SU-DHL-6 (cell line): ENCODE results near the gene AARS2.
A peak's percentile ranks its signal among the peaks of the same experiment; 100 is the strongest.

Experiments used
- CTCF ChIP-seq: fragments of 200-600 bp; sonication (generic); IDR thresholded peaks from one replicate; pipeline ENCODE4 v1.5.1; 2017; ENCODE audit warnings: antibody characterized with exemption, mild to moderate bottlenecking, low read length, moderate library complexity; ENCODE audit not compliant: insufficient read depth, poor library complexity, severe bottlenecking
- EZH2phosphoT487 ChIP-seq: fragments of 200-600 bp; sonication (generic), shearing (Covaris generic); conservative IDR thresholded peaks from 2 replicates; pipeline ENCODE4 v1.6.1; 2018; ENCODE audit warnings: mild to moderate bottlenecking, antibody characterized with exemption, low read length, moderate library complexity, mixed read lengths

- no peak for TF ChIP-seq EZH2phosphoT487
- TF ChIP-seq CTCF, result peak; percentile 98
Observed at GRCh38 chr6:44268095-44268628, 45.0 kb downstream of the AARS2 start.
